Kidney (tissue), 14 donors: Measurements from ENCODE around the gene SERTAD2. TPM values are rescaled to one million over a fixed set of nuclear protein-coding genes. Genes with fewer than 3 reads are reported as not detected.

Experiments
- DNase-seq, 5 donors: peaks; one replicate each; pipeline ENCODE4 v3.0.0-alpha.2; 2013 to 2020
- FAIRE-seq: peaks from 2 replicates; lab custom pipeline; 2012; peaks lifted over from hg19 to GRCh38; lab: Jason Lieb, UNC
- H3K27ac ChIP-seq, 2 donors: one replicate each; pipeline ENCODE4 v1.7.0; 2013; ENCODE audit warnings: low read depth in 2 of 2, low read length in 2 of 2, inconsistent platforms in 1 of 2
- H3K27me3 ChIP-seq: one replicate; pipeline ENCODE4 v1.7.1; 2013; ENCODE audit warnings: low read length, inconsistent platforms; ENCODE audit not compliant: control insufficient read depth, insufficient read depth
- H3K36me3 ChIP-seq, 3 donors: one replicate each; pipeline versions ENCODE4 v1.7.0 to v1.7.1; 2013; ENCODE audit warnings: low read length in 3 of 3, control low read depth in 1 of 3, inconsistent platforms in 1 of 3; ENCODE audit not compliant: insufficient read depth in 3 of 3, control insufficient read depth in 2 of 3
- H3K4me1 ChIP-seq, 3 donors: one replicate each; pipeline versions ENCODE4 v1.7.0 to v1.7.1; 2013; ENCODE audit warnings: low read length in 3 of 3, inconsistent platforms in 1 of 3, low read depth in 1 of 3; ENCODE audit not compliant: control insufficient read depth in 2 of 3, insufficient read depth in 2 of 3
- H3K4me3 ChIP-seq, 3 donors: one replicate each; pipeline versions ENCODE4 v1.7.0 to v1.8.1; 2013; ENCODE audit warnings: low read length in 3 of 3, control low read depth in 1 of 3, inconsistent platforms in 1 of 3
- H3K9ac ChIP-seq, 3 donors: one replicate each; pipeline versions ENCODE4 v1.7.0 to v1.7.1; 2013; ENCODE audit warnings: low read length in 3 of 3, control low read depth in 1 of 3, inconsistent platforms in 1 of 3
- H3K9me3 ChIP-seq, 3 donors: one replicate each; pipeline versions ENCODE4 v1.7.0 to v1.7.1; 2013; ENCODE audit warnings: low read length in 3 of 3, control low read depth in 1 of 3, inconsistent platforms in 1 of 3; ENCODE audit not compliant: control insufficient read depth in 2 of 3, insufficient read depth in 1 of 3
- CTCF ChIP-seq: IDR thresholded peaks from 3 replicates; pipeline ENCODE4 v1.5.1; 2012; ENCODE audit warnings: mild to moderate bottlenecking, moderate library complexity, borderline replicate concordance; ENCODE audit not compliant: insufficient read depth; ENCODE audit errors: extremely low read depth
- intact Hi-C: fragments of 100-400 bp; cut with DNase I; formaldehyde crosslinking; loops from one replicate; pipeline ENCODE4 v1.11.1; 2022
- polyA plus RNA-seq: library from polyadenylated mRNA; stranded (reverse); fragments of 350-450 nt; fragmentation: Illumina TruSeq; extraction: RNeasy Lipid Tissue Mini Kit (QIAGEN cat#74804); gene quantifications from one replicate; pipeline ENCODE4 v1.2.3, GENCODE V29; 2014; ENCODE audit warnings: low read depth, low replicate concordance; ENCODE audit not compliant: insufficient read depth
- total RNA-seq: library from RNA; stranded (reverse); fragmentation: NEBNext Ultra II Directional; extraction: Animal tissue kit (Norgen Biotek cat#: 25700); gene quantifications from one replicate; pipeline ENCODE4 v1.2.1, GENCODE V29; 2021
- donor health status: control.
- donor health status: control.
- donor health status: control.
- donor health status: control.
- donor health status: control.
- donor health status: DM: yes; HTN: yes; CAD: no.
- donor health status: Normal renal cell carcinoma (clear cell type).

SERTAD2 gene
- total and polyA plus RNA-seq, 2 donors from 2014 or later = 6.2 to 21.1 TPM

DNA sequence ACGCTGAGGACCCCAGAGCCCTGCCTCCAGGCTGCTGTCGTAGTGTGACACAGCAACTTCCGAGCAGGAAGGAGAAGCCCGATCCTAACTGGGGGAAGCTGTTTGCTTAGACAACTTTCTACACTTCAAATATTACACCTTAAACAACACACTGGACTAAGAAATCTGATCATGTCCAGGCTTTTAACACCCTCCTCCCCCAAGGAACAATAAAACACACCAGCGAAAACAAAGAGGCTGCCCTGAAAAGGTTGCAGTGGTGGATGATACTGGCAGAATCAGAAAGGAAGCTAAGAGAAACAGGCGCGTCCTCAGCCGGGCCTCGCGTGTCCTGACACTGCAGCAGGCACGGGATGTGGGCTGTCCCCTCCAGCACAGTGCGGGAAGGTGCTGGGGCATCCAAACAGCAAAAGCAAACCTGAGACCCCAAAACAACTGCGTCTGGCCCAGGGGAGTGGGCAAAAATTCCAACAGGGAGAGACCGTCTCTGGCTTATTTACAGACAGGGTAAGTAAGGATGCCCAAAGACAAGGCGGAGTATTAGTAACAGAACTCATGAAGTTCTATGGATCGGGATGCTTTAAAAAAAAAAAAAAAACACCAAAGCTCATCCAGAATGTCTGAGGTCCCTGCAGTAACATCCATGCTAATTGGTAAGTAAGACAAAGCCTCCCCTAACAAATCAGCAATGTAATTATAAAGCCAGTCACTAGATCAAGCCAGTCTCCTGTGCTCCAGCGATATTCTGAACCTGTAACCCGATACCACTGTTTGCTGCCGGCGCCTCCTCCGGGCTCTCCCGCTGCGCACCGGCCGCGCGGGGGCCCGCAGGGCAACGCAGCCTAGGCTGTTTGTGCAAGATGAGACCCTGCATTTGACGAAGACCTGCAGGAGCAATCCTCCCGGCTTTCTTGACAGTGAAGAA lies 9.0 kb downstream of the SERTAD2 start:
- Histone ChIP-seq H3K27me3 (no peaks in the 10 kb centered on the region), H3K9ac (peak overlapping the region; percentile 51 to 85 (median 69)), H3K4me1 (peaks cover 5 to 25% (median 25%) of the 10 kb centered on the region in 3 donors), H3K36me3 (no peaks in the 10 kb centered on the region), H3K4me3 (peak overlapping the region; percentile 55 to 67 (median 67)), H3K9me3 (no peaks in the 10 kb centered on the region), H3K27ac (peak overlapping the region; percentile 86 to 92)
- DNase-seq = peak; percentile 92 to 98 (median 94)
- no peak for FAIRE-seq
- no peak for TF ChIP-seq CTCF
- intact Hi-C loops = loop anchor here (5.0 kb wide), 1 partner anchor 223 kb away; no protein-coding TSS in a partner anchor

DNA sequence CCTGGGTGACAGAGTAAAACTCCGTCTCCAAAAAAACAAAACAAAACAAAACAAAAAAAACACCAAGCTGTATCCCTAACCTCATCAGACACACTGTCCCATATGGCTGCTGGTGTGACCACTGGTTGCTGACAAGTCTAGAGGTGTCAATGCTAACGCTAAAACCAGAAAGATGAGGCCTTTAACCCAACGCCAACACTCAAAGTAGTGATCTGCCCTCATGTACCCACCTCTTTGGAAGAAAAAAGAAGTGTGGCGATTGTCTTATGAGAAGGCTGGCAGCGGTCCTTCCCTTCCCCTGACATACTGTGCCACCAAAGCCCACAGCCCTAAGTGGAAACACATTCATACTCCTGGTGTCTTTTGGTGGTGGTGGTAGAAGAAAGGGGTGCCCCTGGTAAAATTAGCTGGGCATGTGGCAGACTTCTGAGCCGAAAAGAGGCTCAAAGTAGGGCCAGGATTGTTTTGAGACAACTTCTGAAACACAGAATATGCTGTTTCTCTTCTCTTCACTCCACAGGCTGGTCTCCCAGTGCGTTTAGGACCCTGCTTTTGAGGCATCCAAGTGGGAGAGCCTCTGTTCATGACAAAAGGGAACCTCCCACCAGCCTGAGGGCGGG lies 9.8 kb downstream of the SERTAD2 start:
- FAIRE-seq = no peak
- TF ChIP-seq CTCF = no peak
- Histone ChIP-seq H3K9ac (peak overlapping the region in 2 of 3 donors; percentile 4 to 85), H3K27ac (peak overlapping the region; percentile 86 to 92), H3K4me3 (peak overlapping the region in 2 of 3 donors; percentile 12 to 67), H3K9me3 (no peaks in the 10 kb centered on the region), H3K27me3 (no peaks in the 10 kb centered on the region), H3K36me3 (no peaks in the 10 kb centered on the region), H3K4me1 (peaks cover 5 to 22% (median 20%) of the 10 kb centered on the region in 3 donors)
- no peak for DNase-seq
- intact Hi-C loops = no loop called here

DNA sequence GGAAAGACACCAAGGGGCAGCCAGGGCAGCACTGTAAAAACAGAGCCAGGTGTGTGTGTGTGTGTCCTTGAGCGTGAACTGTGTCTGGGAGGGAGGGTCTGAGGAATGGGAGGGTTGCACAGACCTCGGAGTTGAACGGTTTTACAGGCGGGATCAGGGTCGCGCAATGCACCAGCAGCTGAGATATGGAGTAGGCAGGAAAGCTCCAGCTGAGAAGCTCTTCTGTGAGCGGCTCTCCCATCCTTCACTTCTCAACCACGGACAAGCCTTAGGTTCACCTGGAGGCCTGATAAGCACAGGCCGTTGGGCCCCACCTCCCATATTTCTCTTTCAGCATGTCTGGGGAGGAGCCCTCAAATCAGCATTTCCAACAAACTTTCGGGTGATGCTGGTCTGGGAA lies 12.1 kb downstream of the SERTAD2 start:
- H3K9me3 ChIP-seq = no peaks in the 10 kb centered on the region
- TF ChIP-seq CTCF = no peak
- no peaks in the 10 kb centered on the region for H3K36me3 ChIP-seq
- FAIRE-seq = no peak
- DNase-seq = peak in 2 of 5 donors; percentile 33 to 47
- H3K27ac ChIP-seq = no peak overlapping the region
- intact Hi-C loops = no loop called here
- H3K4me1 ChIP-seq = peaks cover 6 to 24% (median 20%) of the 10 kb centered on the region in 3 donors
- H3K4me3 ChIP-seq = no peak overlapping the region
- no peak overlapping the region for H3K9ac ChIP-seq
- no peaks in the 10 kb centered on the region for H3K27me3 ChIP-seq
